ENCODE measurements around the gene RSPO4.
"Not testable (repeated sequence)": the region's sequence is repeated elsewhere in the genome, so short reads cannot be mapped to it uniquely, and the experiment has no call there.

DNA sequence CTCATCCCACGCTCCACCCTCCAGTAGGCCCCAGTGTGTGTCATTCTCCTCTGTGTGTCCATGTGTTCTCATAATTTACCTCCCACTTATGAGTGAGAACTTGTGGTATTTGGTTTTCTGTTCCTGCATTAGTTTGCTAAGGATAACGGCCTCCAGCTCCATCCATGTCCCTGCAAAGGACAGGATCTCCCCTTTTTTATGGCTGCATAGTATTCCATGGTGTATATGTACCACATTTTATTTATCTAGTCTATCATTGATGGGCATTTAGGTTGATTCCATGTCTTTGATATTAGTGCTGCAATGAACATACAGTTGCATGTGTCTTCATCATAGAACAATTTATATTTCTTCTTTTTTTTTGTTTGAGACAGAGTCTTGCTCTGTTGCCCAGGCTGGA is 24.1 kb upstream of the RSPO4 start:
- not testable (repeated sequence) for TF ChIP-seq CTCF (conservative IDR thresholded peaks at IDR 0.05 in 1 of 2, IDR thresholded peaks at IDR 0.05 in 1 of 2; ENCODE audit: low read depth in 1 of 2, low read length in 2 of 2); EZH2 (IDR thresholded peaks at IDR 0.05; ENCODE audit: low read length, missing control alignments)

All from fibroblast of lung (primary cell).